ENCODE measurements around the gene ARF6.
A peak's percentile ranks its signal among the peaks of the same experiment; 100 is the strongest.
"Not testable (repeated sequence)": the region's sequence is repeated elsewhere in the genome, so short reads cannot be mapped to it uniquely, and the experiment has no call there.

ARF6 gene

GRCh38 chr14:49896966-49897365 lies 4.1 kb downstream of the ARF6 start:
- TF ChIP-seq EZH2 (IDR thresholded peaks at IDR 0.05) (no peak), FOXP2 (optimal IDR thresholded peaks at IDR 0.05; ENCODE audit: control extremely low read depth, extremely low read length, insufficient read depth) (no peak), POLR2AphosphoS5 (IDR thresholded peaks at IDR 0.05; ENCODE audit: borderline replicate concordance, low read depth, low read length) (no peak)
- Histone ChIP-seq H3K4me3 (peak overlapping the region; percentile 96), H3K9ac (ENCODE audit: insufficient read length) (peak overlapping the region; percentile 56), H3K27ac (peak overlapping the region; percentile 38; the same call in 1 of the 2 replicates), H3K36me3 (ENCODE audit: insufficient read depth, low read length) (peaks cover 24% of the 10 kb centered on the region), H3K9me3 (ENCODE audit: low read depth, low read length) (no peaks in the 10 kb centered on the region)
- no peak for DNase-seq (ENCODE audit: low read depth, low spot score)

- DNase-seq (ENCODE audit: low read depth, low spot score), result no peak
- Histone ChIP-seq H3K36me3 (ENCODE audit: insufficient read depth, low read length) (peaks cover 24% of the 10 kb centered on the region), H3K9me3 (ENCODE audit: low read depth, low read length) (no peaks in the 10 kb centered on the region), H3K9ac (ENCODE audit: insufficient read length) (peak overlapping the region; percentile 56), H3K4me3 (peak overlapping the region; percentile 96), H3K27ac (peak overlapping the region; percentile 38; the same call in 1 of the 2 replicates)
- no peak for TF ChIP-seq POLR2AphosphoS5 (IDR thresholded peaks at IDR 0.05; ENCODE audit: borderline replicate concordance, low read depth, low read length)
- TF ChIP-seq FOXP2 (optimal IDR thresholded peaks at IDR 0.05; ENCODE audit: control extremely low read depth, extremely low read length, insufficient read depth), result no peak
Measured at GRCh38 chr14:49897414-49897813, 4.5 kb downstream of the ARF6 start.

DNA sequence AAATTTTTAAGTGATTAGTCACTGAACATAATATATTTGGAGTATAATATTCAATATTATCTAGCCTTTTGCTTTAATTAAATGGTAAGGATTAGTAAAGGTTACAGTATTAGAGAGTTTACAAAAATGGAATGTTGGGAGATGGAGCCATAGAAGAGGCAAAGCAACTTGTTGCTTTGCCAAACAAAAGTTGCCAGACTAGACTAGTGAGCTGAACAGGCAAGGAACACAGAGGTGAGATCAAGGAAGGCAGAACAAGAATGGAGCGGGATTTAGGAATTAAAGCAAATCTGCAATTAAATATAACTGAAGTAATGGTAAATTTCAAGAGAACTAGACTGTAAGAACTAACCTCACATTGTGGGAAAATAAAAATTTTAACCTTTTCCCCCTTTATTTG lies 5.1 kb downstream of the ARF6 start:
- H3K4me3 ChIP-seq, result no peak overlapping the region
- peak overlapping the region; percentile 10; the same call in 1 of the 2 replicates for H3K27ac ChIP-seq
- peak overlapping the region; percentile 19 for H3K9ac ChIP-seq (ENCODE audit: insufficient read length)
- no peak for DNase-seq (ENCODE audit: low read depth, low spot score)
- no peaks in the 10 kb centered on the region for H3K9me3 ChIP-seq (ENCODE audit: low read depth, low read length)
- no peak for TF ChIP-seq POLR2AphosphoS5 (IDR thresholded peaks at IDR 0.05; ENCODE audit: borderline replicate concordance, low read depth, low read length)
- TF ChIP-seq FOXP2 (optimal IDR thresholded peaks at IDR 0.05; ENCODE audit: control extremely low read depth, extremely low read length, insufficient read depth), result no peak
- no peak for TF ChIP-seq EZH2 (IDR thresholded peaks at IDR 0.05)
- H3K36me3 ChIP-seq (ENCODE audit: insufficient read depth, low read length), result peaks cover 24% of the 10 kb centered on the region

DNA sequence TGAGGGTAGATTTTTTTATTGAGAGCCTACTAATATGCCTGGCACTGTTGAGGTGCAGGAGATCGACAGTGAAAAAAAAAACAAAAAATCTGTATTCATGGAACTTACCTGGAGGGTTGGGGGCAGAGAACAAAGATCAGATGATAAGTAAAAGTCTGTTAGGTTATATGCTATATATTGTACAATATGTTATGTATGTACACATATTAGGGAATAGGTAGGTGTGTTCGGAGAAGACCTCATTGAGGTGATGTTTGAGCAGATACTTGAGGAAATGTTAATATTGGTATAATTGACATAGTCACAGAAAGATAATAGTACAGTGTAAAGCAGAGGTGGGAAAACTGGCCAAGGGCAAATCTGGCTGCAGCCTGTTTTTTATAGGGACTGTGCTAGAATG lies 5.6 kb downstream of the ARF6 start:
- Histone ChIP-seq H3K9ac (ENCODE audit: insufficient read length) (no peak overlapping the region), H3K4me3 (0 out of 2 replicates have a peak overlapping the region, but pooled peaks have one; percentile 11), H3K36me3 (ENCODE audit: insufficient read depth, low read length) (peaks cover 24% of the 10 kb centered on the region), H3K9me3 (ENCODE audit: low read depth, low read length) (no peaks in the 10 kb centered on the region), H3K27ac (peak overlapping the region; percentile 10; the same call in 1 of the 2 replicates)
- no peak for DNase-seq (ENCODE audit: low read depth, low spot score)
- TF ChIP-seq FOXP2 (optimal IDR thresholded peaks at IDR 0.05; ENCODE audit: control extremely low read depth, extremely low read length, insufficient read depth) (no peak), EZH2 (IDR thresholded peaks at IDR 0.05) (no peak), POLR2AphosphoS5 (IDR thresholded peaks at IDR 0.05; ENCODE audit: borderline replicate concordance, low read depth, low read length) (no peak)

DNA sequence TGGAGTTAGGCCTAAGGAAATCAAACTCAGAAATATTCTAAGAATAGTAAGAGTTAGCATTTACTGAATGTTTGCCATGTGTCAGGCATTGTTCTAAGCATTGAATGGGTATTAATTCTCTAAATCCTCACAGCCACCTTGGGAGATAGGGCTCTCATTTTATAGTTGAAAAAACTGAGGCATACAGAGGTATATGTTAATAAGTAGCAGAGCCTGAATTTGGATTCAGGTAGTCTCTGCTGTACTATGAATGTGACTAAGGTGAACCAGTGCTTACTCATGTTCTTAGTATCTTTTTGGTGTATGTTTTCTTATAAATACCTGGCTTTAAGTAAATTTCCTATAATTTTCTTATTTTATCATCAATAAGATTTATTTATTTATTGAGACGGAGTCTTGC lies 8.1 kb downstream of the ARF6 start:
- Histone ChIP-seq H3K27ac (no peak overlapping the region), H3K9me3 (ENCODE audit: low read depth, low read length) (no peaks in the 10 kb centered on the region), H3K4me3 (no peak overlapping the region), H3K36me3 (ENCODE audit: insufficient read depth, low read length) (peaks cover under 1% of the 10 kb centered on the region; the same call in 1 of the 2 replicates), H3K9ac (ENCODE audit: insufficient read length) (no peak overlapping the region)
- TF ChIP-seq EZH2 (IDR thresholded peaks at IDR 0.05) (no peak), POLR2AphosphoS5 (IDR thresholded peaks at IDR 0.05; ENCODE audit: borderline replicate concordance, low read depth, low read length) (no peak), FOXP2 (optimal IDR thresholded peaks at IDR 0.05; ENCODE audit: control extremely low read depth, extremely low read length, insufficient read depth) (no peak)
- no peak for DNase-seq (ENCODE audit: low read depth, low spot score)

GRCh38 chr14:49902679-49903246 lies 9.9 kb downstream of the ARF6 start:
- not testable (repeated sequence) for H3K36me3 ChIP-seq (ENCODE audit: insufficient read depth, low read length); DNase-seq (ENCODE audit: low read depth, low spot score); H3K4me3 ChIP-seq; H3K27ac ChIP-seq; H3K9ac ChIP-seq (ENCODE audit: insufficient read length); H3K9me3 ChIP-seq (ENCODE audit: low read depth, low read length)

- no peak for DNase-seq (ENCODE audit: low read depth, low spot score)
- no peaks in the 10 kb centered on the region for H3K9me3 ChIP-seq (ENCODE audit: low read depth, low read length)
- H3K9ac ChIP-seq (ENCODE audit: insufficient read length), result no peak overlapping the region
- no peak overlapping the region for H3K27ac ChIP-seq
- H3K36me3 ChIP-seq (ENCODE audit: insufficient read depth, low read length), result no peaks in the 10 kb centered on the region
- no peak for TF ChIP-seq FOXP2 (optimal IDR thresholded peaks at IDR 0.05; ENCODE audit: control extremely low read depth, extremely low read length, insufficient read depth)
- no peak for TF ChIP-seq POLR2AphosphoS5 (IDR thresholded peaks at IDR 0.05; ENCODE audit: borderline replicate concordance, low read depth, low read length)
- TF ChIP-seq EZH2 (IDR thresholded peaks at IDR 0.05), result no peak
- H3K4me3 ChIP-seq, result no peak overlapping the region
Measured at GRCh38 chr14:49904270-49904669, 11.4 kb downstream of the ARF6 start.

GRCh38 chr14:49905989-49906388 lies 13.1 kb downstream of the ARF6 start:
- DNase-seq (ENCODE audit: low read depth, low spot score), result no peak
- H3K27ac ChIP-seq, result no peak overlapping the region
- TF ChIP-seq FOXP2 (optimal IDR thresholded peaks at IDR 0.05; ENCODE audit: control extremely low read depth, extremely low read length, insufficient read depth) (no peak), EZH2 (IDR thresholded peaks at IDR 0.05) (no peak), POLR2AphosphoS5 (IDR thresholded peaks at IDR 0.05; ENCODE audit: borderline replicate concordance, low read depth, low read length) (no peak)
- H3K36me3 ChIP-seq (ENCODE audit: insufficient read depth, low read length), result no peaks in the 10 kb centered on the region
- H3K9me3 ChIP-seq (ENCODE audit: low read depth, low read length), result no peaks in the 10 kb centered on the region
- no peak overlapping the region for H3K4me3 ChIP-seq
- H3K9ac ChIP-seq (ENCODE audit: insufficient read length), result no peak overlapping the region

DNA sequence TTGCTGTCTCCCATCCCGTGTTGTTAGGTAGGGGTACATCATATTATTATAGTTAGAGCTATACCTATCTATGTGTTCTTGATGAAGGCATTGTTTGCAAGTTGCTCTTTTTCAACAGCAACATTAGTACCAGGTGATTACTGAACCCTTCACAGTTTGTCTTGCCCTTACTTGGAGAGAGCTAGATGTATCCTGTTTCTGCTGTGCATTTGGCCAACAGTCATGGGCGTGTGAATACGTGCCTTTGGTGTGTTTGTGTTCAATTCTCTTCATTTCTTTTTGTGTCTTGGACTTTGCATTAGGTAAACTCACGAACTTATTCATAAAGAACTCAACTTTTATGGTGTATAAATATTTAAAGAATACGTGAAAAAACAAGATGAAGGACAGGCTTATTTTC lies 14.3 kb downstream of the ARF6 start:
- Histone ChIP-seq H3K4me3 (no peak overlapping the region), H3K9ac (ENCODE audit: insufficient read length) (peak overlapping the region; percentile 41), H3K27ac (peak overlapping the region; percentile 77; the same call in 1 of the 2 replicates), H3K36me3 (ENCODE audit: insufficient read depth, low read length) (no peaks in the 10 kb centered on the region), H3K9me3 (ENCODE audit: low read depth, low read length) (no peaks in the 10 kb centered on the region)
- TF ChIP-seq POLR2AphosphoS5 (IDR thresholded peaks at IDR 0.05; ENCODE audit: borderline replicate concordance, low read depth, low read length), result no peak
- no peak for TF ChIP-seq FOXP2 (optimal IDR thresholded peaks at IDR 0.05; ENCODE audit: control extremely low read depth, extremely low read length, insufficient read depth)
- TF ChIP-seq EZH2 (IDR thresholded peaks at IDR 0.05), result no peak
- DNase-seq (ENCODE audit: low read depth, low spot score), result no peak
